Peyer's patch (tissue), 4 donors: ENCODE data around the gene ITGB7. TPM values are rescaled to one million over a fixed set of nuclear protein-coding genes. Genes with fewer than 3 reads are reported as not detected.
A peak's percentile ranks its signal among the peaks of the same experiment; 100 is the strongest.
"Not testable (repeated sequence)": the region's sequence is repeated elsewhere in the genome, so short reads cannot be mapped to it uniquely, and the experiment has no call there.

Source experiments
- DNase-seq, 3 donors: peaks; one replicate each; pipeline ENCODE4 v3.0.0-alpha.2; 2017 to 2019
- H3K27ac ChIP-seq, 4 donors: fragments of 200-600 bp; sonication (generic); one replicate each; pipeline ENCODE4 v1.5.1; 2016 to 2019
- H3K27me3 ChIP-seq, 2 donors: fragments of 200-600 bp; sonication (generic); one replicate each; pipeline ENCODE4 v1.5.1; 2019
- H3K36me3 ChIP-seq, 3 donors: fragments of 200-600 bp; sonication (generic); one replicate each; pipeline ENCODE4 v1.5.1; 2016 to 2019
- H3K4me1 ChIP-seq, 4 donors: fragments of 200-600 bp; sonication (generic); one replicate each; pipeline ENCODE4 v1.5.1; 2016 to 2019
- H3K4me3 ChIP-seq, 4 donors: fragments of 200-600 bp; sonication (generic); 1 replicate in 3 of 4; 2 replicates in 1 of 4; pipeline ENCODE4 v1.5.1; 2016 to 2019; ENCODE audit warnings: mild to moderate bottlenecking in 1 of 4
- H3K9me3 ChIP-seq, 4 donors: fragments of 200-600 bp; sonication (generic); one replicate each; pipeline ENCODE4 v1.5.1; 2016 to 2019; ENCODE audit warnings: mild to moderate bottlenecking in 1 of 4
- CTCF ChIP-seq, 6 experiments: fragments of 450-650 bp in 4 of 6; fragments of 200-600 bp in 2 of 6; sonication (generic) in 1 of 6; IDR thresholded peaks; one replicate each; pipeline ENCODE4 v1.5.1; 2017 to 2019; ENCODE audit warnings: antibody characterized with exemption in 6 of 6, mild to moderate bottlenecking in 3 of 6, moderate library complexity in 1 of 6
- POLR2A ChIP-seq, 2 donors: fragments of 450-650 bp; IDR thresholded peaks; one replicate each; pipeline ENCODE4 v1.5.1; 2017; ENCODE audit warnings: antibody characterized with exemption in 2 of 2, mild to moderate bottlenecking in 2 of 2, moderate library complexity in 2 of 2
- total RNA-seq, 4 donors: library from RNA; depleted of rRNA; stranded (reverse); fragments of >200 nt; gene quantifications; one replicate each; pipeline ENCODE4 v1.1.0, GENCODE V29; 2016

Gene ITGB7
- total RNA-seq, 4 donors from 2014 or later, result 3.8 to 66.0 (median 4.4) TPM

GRCh38 chr12:53208877-53209463 lies 1.9 kb upstream of the ITGB7 start:
- H3K36me3 ChIP-seq, result peaks cover 0 to 18% (median 0%) of the 10 kb centered on the region in 3 donors
- H3K4me1 ChIP-seq, result peaks cover 0 to 34% (median 22%) of the 10 kb centered on the region in 4 donors
- peak overlapping the region in 3 of 4 donors; percentile 14 to 33 (median 15) for H3K4me3 ChIP-seq
- TF ChIP-seq CTCF (IDR thresholded peaks at IDR 0.05), result no peak
- no peak for TF ChIP-seq POLR2A (IDR thresholded peaks at IDR 0.05)
- DNase-seq, result peak; percentile 26 to 72 (median 72)
- H3K27me3 ChIP-seq, result no peaks in the 10 kb centered on the region
- H3K27ac ChIP-seq, result peak overlapping the region; percentile 36 to 86 (median 64)
- H3K9me3 ChIP-seq, result no peaks in the 10 kb centered on the region

- H3K27ac ChIP-seq, result peak overlapping the region; percentile 36 to 86 (median 64)
- peak overlapping the region in 1 of 4 donors; percentile 33 for H3K4me3 ChIP-seq
- TF ChIP-seq CTCF (IDR thresholded peaks at IDR 0.05) (no peak), POLR2A (IDR thresholded peaks at IDR 0.05) (no peak)
- H3K27me3 ChIP-seq, result no peaks in the 10 kb centered on the region
- DNase-seq, result no peak
- peaks cover 0 to 15% (median 0%) of the 10 kb centered on the region in 3 donors for H3K36me3 ChIP-seq
- peaks cover 0 to 34% (median 18%) of the 10 kb centered on the region in 4 donors for H3K4me1 ChIP-seq
- H3K9me3 ChIP-seq, result no peaks in the 10 kb centered on the region
These were observed 1.4 kb upstream of the ITGB7 start for GRCh38 chr12:53208435-53208834.

DNA sequence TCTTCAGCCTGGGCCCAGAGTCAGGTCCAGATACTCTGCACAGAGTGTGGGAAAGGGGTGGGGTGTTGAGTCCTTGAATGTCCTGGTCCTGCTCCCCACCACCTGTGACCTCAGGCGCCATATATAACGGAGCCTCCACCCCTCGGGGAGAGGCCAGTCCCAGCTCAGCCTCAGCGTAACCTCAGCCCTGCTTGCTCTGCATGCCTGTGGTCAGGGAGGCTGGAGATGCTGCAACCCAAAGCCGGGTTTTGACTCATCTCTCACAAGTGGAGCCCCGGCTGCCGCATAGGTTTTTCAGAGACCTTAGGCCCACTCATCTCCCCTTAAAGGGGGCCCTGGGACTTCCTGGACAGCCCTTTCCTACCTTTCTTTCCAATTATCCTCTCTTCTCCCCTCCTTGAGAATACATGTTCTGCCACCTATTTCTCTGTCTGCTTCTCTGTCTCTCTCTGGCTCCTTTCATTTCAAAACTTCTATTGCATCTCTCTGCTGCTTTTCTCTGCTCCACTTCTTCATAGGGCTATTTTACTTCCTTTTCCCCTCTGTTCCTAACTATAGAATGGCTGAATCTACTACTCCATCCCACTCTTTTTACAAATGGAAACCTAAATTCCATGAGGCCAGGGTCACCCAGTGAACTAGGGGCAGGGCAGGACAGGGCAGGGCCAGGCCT lies 1.2 kb downstream of the ITGB7 start:
- Histone ChIP-seq H3K9me3 (no peaks in the 10 kb centered on the region), H3K4me1 (peaks cover 0 to 50% (median 24%) of the 10 kb centered on the region in 4 donors), H3K27me3 (no peaks in the 10 kb centered on the region), H3K4me3 (peak overlapping the region in 3 of 4 donors; percentile 22 to 51 (median 38)), H3K27ac (peak overlapping the region; percentile 59 to 86 (median 72)), H3K36me3 (peaks cover 0 to 5% (median 0%) of the 10 kb centered on the region in 3 donors)
- peak; percentile 53 to 78 (median 68) for DNase-seq
- no peak for TF ChIP-seq CTCF (IDR thresholded peaks at IDR 0.05)
- no peak for TF ChIP-seq POLR2A (IDR thresholded peaks at IDR 0.05)

GRCh38 chr12:53204351-53204750 lies 2.7 kb downstream of the ITGB7 start:
- Histone ChIP-seq H3K4me3 (no peak overlapping the region), H3K9me3 (no peaks in the 10 kb centered on the region), H3K27ac (peak overlapping the region in 1 of 4 donors; percentile 6), H3K36me3 (no peaks in the 10 kb centered on the region), H3K27me3 (no peaks in the 10 kb centered on the region), H3K4me1 (peaks cover 0 to 55% (median 34%) of the 10 kb centered on the region in 4 donors)
- TF ChIP-seq CTCF (IDR thresholded peaks at IDR 0.05) (no peak), POLR2A (IDR thresholded peaks at IDR 0.05) (no peak)
- no peak for DNase-seq

GRCh38 chr12:53202316-53202715 lies 4.7 kb downstream of the ITGB7 start:
- not testable (repeated sequence) for DNase-seq, H3K36me3 ChIP-seq, H3K9me3 ChIP-seq, H3K27me3 ChIP-seq, H3K4me3 ChIP-seq
- Histone ChIP-seq H3K4me1 (peaks cover 0 to 51% (median 32%) of the 10 kb centered on the region in 4 donors), H3K27ac (peak overlapping the region in 1 of 4 donors; percentile 76)

DNA sequence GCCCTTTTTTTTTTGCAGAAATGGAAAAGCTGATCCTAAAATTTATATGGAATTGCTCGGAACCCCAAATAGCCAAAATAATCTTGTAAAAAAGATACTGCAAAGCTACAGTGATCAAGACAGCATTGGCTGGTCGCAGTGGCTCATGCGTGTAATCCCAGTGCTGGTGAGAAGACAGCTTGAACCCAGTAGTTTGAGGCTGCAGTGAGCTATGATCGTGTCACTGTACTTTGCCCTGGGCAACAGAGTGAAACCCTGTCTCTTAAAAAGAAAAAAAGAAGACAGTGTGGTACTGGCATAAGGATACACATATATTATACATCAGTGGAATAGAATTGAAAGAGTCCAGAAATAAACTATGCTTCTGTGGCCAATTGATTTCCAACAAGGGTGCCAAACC lies 5.4 kb downstream of the ITGB7 start:
- DNase-seq, result no peak
- H3K27ac ChIP-seq, result peak overlapping the region in 1 of 4 donors; percentile 76
- no peaks in the 10 kb centered on the region for H3K27me3 ChIP-seq
- no peak overlapping the region for H3K4me3 ChIP-seq
- no peaks in the 10 kb centered on the region for H3K9me3 ChIP-seq
- H3K36me3 ChIP-seq, result no peaks in the 10 kb centered on the region
- TF ChIP-seq POLR2A (IDR thresholded peaks at IDR 0.05) (no peak), CTCF (IDR thresholded peaks at IDR 0.05) (no peak)
- peaks cover 0 to 48% (median 31%) of the 10 kb centered on the region in 4 donors for H3K4me1 ChIP-seq
